SJSA1 (cell line): Measurements from ENCODE around the gene PBOV1. TPM values are rescaled to one million over a fixed set of nuclear protein-coding genes. Genes with fewer than 3 reads are reported as not detected.

Experiments
- DNase-seq, 2 experiments: peaks; one replicate each; pipeline ENCODE4 v3.0.0-alpha.2; 2015 to 2020; ENCODE audit warnings: low spot score in 2 of 2, low read depth in 1 of 2
- H3K27ac ChIP-seq: fragments of 250-450 bp; sonication (Bioruptor Pico); 2 replicates; pipeline ENCODE4 v1.5.1; 2020; ENCODE audit warnings: mild to moderate bottlenecking, moderate library complexity
- H3K27me3 ChIP-seq: fragments of 250-450 bp; sonication (Bioruptor Pico); replicated peaks from 2 replicates; pipeline ENCODE4 v1.5.1; 2020; ENCODE audit warnings: mild to moderate bottlenecking, moderate library complexity
- H3K36me3 ChIP-seq: fragments of 250-450 bp; sonication (Bioruptor Pico); 2 replicates; pipeline ENCODE4 v1.5.1; 2020; ENCODE audit warnings: mild to moderate bottlenecking
- H3K4me1 ChIP-seq: fragments of 250-450 bp; sonication (Bioruptor Pico); replicated peaks from 2 replicates; pipeline ENCODE4 v1.6.1; 2021; ENCODE audit warnings: mild to moderate bottlenecking
- H3K4me3 ChIP-seq: fragments of 250-450 bp; sonication (Bioruptor Pico); 2 replicates; pipeline ENCODE4 v1.5.1; 2020; ENCODE audit warnings: mild to moderate bottlenecking
- H3K9me3 ChIP-seq: fragments of 250-450 bp; sonication (Bioruptor Pico); replicated peaks from 2 replicates; pipeline ENCODE4 v1.5.1; 2020; ENCODE audit warnings: mild to moderate bottlenecking
- total RNA-seq: library from RNA; depleted of rRNA; stranded (reverse); fragments of >200 nt; shearing (Covaris generic); gene quantifications from 2 replicates; pipeline ENCODE4 v1.2.3, GENCODE V29; 2014; rRNA removed

The PBOV1 gene
- not detected in 2 replicates for total RNA-seq

- DNase-seq: no peak
- no peak within 1 kb of the TSS for H3K27ac ChIP-seq
- no peaks in the 10 kb centered on the region for H3K4me1 ChIP-seq
- H3K4me3 ChIP-seq: no peak within 1 kb of the TSS
- no peaks in the 10 kb centered on the region for H3K9me3 ChIP-seq
- no peaks in the 10 kb centered on the region; the same call in 1 of the 2 replicates for H3K27me3 ChIP-seq
- H3K36me3 ChIP-seq: no peaks in the 10 kb centered on the region
Measured at GRCh38 chr6:138218449-138218848, at the start of gene PBOV1. Gene PBOV1 (minus strand): TSS chr6:138218491. CDS start chr6:138218395, 96 bp downstream.

GRCh38 chr6:138266095-138266494 lies 47.8 kb upstream of the PBOV1 start:
- Histone ChIP-seq H3K27ac (no peak overlapping the region), H3K36me3 (no peaks in the 10 kb centered on the region), H3K9me3 (no peaks in the 10 kb centered on the region), H3K27me3 (no peaks in the 10 kb centered on the region; the same call in none of the 2 replicates), H3K4me1 (no peaks in the 10 kb centered on the region), H3K4me3 (no peak overlapping the region)
- DNase-seq: no peak

GRCh38 chr6:138264372-138264880 lies 46.1 kb upstream of the PBOV1 start:
- no peak for DNase-seq
- H3K4me1 ChIP-seq: no peaks in the 10 kb centered on the region
- no peaks in the 10 kb centered on the region; the same call in none of the 2 replicates for H3K27me3 ChIP-seq
- no peaks in the 10 kb centered on the region for H3K36me3 ChIP-seq
- no peak overlapping the region for H3K27ac ChIP-seq
- H3K9me3 ChIP-seq: no peaks in the 10 kb centered on the region
- no peak overlapping the region for H3K4me3 ChIP-seq

GRCh38 chr6:138263963-138264362 lies 45.7 kb upstream of the PBOV1 start:
- Histone ChIP-seq H3K27ac (no peak overlapping the region), H3K36me3 (no peaks in the 10 kb centered on the region), H3K27me3 (no peaks in the 10 kb centered on the region; the same call in none of the 2 replicates), H3K4me3 (no peak overlapping the region), H3K9me3 (no peaks in the 10 kb centered on the region), H3K4me1 (no peaks in the 10 kb centered on the region)
- no peak for DNase-seq

- Histone ChIP-seq H3K27ac (no peak overlapping the region), H3K27me3 (no peaks in the 10 kb centered on the region; the same call in 1 of the 2 replicates), H3K4me3 (no peak overlapping the region), H3K9me3 (no peaks in the 10 kb centered on the region), H3K36me3 (no peaks in the 10 kb centered on the region), H3K4me1 (no peaks in the 10 kb centered on the region)
- DNase-seq: no peak
Measured at GRCh38 chr6:138261116-138261780, 43.0 kb upstream of the PBOV1 start.

- no peak for DNase-seq
- Histone ChIP-seq H3K27me3 (no peaks in the 10 kb centered on the region; the same call in 1 of the 2 replicates), H3K9me3 (no peaks in the 10 kb centered on the region), H3K4me1 (no peaks in the 10 kb centered on the region), H3K27ac (no peak overlapping the region), H3K36me3 (no peaks in the 10 kb centered on the region), H3K4me3 (no peak overlapping the region)
Measured at GRCh38 chr6:138258991-138259390, 40.7 kb upstream of the PBOV1 start.

- H3K27me3 ChIP-seq: no peaks in the 10 kb centered on the region; the same call in 1 of the 2 replicates
- H3K27ac ChIP-seq: no peak overlapping the region
- H3K36me3 ChIP-seq: no peaks in the 10 kb centered on the region
- H3K4me3 ChIP-seq: no peak overlapping the region
- H3K4me1 ChIP-seq: no peaks in the 10 kb centered on the region
- DNase-seq: no peak
- no peaks in the 10 kb centered on the region for H3K9me3 ChIP-seq
Measured at GRCh38 chr6:138258197-138258596, 39.9 kb upstream of the PBOV1 start.

GRCh38 chr6:138257638-138258040 lies 39.3 kb upstream of the PBOV1 start:
- Histone ChIP-seq H3K4me3 (no peak overlapping the region), H3K9me3 (no peaks in the 10 kb centered on the region), H3K27ac (no peak overlapping the region), H3K27me3 (no peaks in the 10 kb centered on the region; the same call in 1 of the 2 replicates), H3K36me3 (no peaks in the 10 kb centered on the region), H3K4me1 (no peaks in the 10 kb centered on the region)
- no peak for DNase-seq

GRCh38 chr6:138255443-138255842 lies 37.2 kb upstream of the PBOV1 start:
- Histone ChIP-seq H3K36me3 (no peaks in the 10 kb centered on the region), H3K27me3 (no peaks in the 10 kb centered on the region; the same call in 1 of the 2 replicates), H3K4me1 (no peaks in the 10 kb centered on the region), H3K9me3 (no peaks in the 10 kb centered on the region), H3K27ac (no peak overlapping the region), H3K4me3 (no peak overlapping the region)
- no peak for DNase-seq

- H3K36me3 ChIP-seq: no peaks in the 10 kb centered on the region
- H3K27me3 ChIP-seq: no peaks in the 10 kb centered on the region
- no peak for DNase-seq
- H3K9me3 ChIP-seq: no peaks in the 10 kb centered on the region
- H3K27ac ChIP-seq: no peak overlapping the region
- no peaks in the 10 kb centered on the region for H3K4me1 ChIP-seq
- no peak overlapping the region for H3K4me3 ChIP-seq
Measured at GRCh38 chr6:138253731-138254130, 35.4 kb upstream of the PBOV1 start.

GRCh38 chr6:138250513-138251247 lies 32.4 kb upstream of the PBOV1 start:
- Histone ChIP-seq H3K27ac (no peak overlapping the region), H3K4me1 (no peaks in the 10 kb centered on the region), H3K4me3 (no peak overlapping the region), H3K36me3 (no peaks in the 10 kb centered on the region), H3K9me3 (no peaks in the 10 kb centered on the region), H3K27me3 (no peaks in the 10 kb centered on the region)
- DNase-seq: no peak

GRCh38 chr6:138250053-138250452 lies 31.8 kb upstream of the PBOV1 start:
- Histone ChIP-seq H3K4me3 (no peak overlapping the region), H3K36me3 (no peaks in the 10 kb centered on the region), H3K27me3 (no peaks in the 10 kb centered on the region), H3K9me3 (no peaks in the 10 kb centered on the region), H3K27ac (no peak overlapping the region), H3K4me1 (no peaks in the 10 kb centered on the region)
- DNase-seq: no peak

- no peak overlapping the region for H3K27ac ChIP-seq
- H3K27me3 ChIP-seq: no peaks in the 10 kb centered on the region
- H3K36me3 ChIP-seq: no peaks in the 10 kb centered on the region
- no peaks in the 10 kb centered on the region for H3K4me1 ChIP-seq
- DNase-seq: no peak
- H3K4me3 ChIP-seq: no peak overlapping the region
- H3K9me3 ChIP-seq: no peaks in the 10 kb centered on the region
Measured at GRCh38 chr6:138248878-138249277, 30.6 kb upstream of the PBOV1 start.

GRCh38 chr6:138248011-138248410 lies 29.7 kb upstream of the PBOV1 start:
- Histone ChIP-seq H3K4me3 (no peak overlapping the region), H3K27me3 (no peaks in the 10 kb centered on the region), H3K9me3 (no peaks in the 10 kb centered on the region), H3K4me1 (no peaks in the 10 kb centered on the region), H3K27ac (no peak overlapping the region), H3K36me3 (no peaks in the 10 kb centered on the region)
- no peak for DNase-seq
